Kidney (tissue), 14 donors: Measurements from ENCODE around the gene CDH13. TPM values are rescaled to one million over a fixed set of nuclear protein-coding genes. Genes with fewer than 3 reads are reported as not detected.

Experiments
- DNase-seq, 5 donors: peaks; one replicate each; pipeline ENCODE4 v3.0.0-alpha.2; 2013 to 2020
- FAIRE-seq: peaks from 2 replicates; lab custom pipeline; 2012; peaks lifted over from hg19 to GRCh38; lab: Jason Lieb, UNC
- H3K27ac ChIP-seq, 2 donors: one replicate each; pipeline ENCODE4 v1.7.0; 2013; ENCODE audit warnings: low read depth in 2 of 2, low read length in 2 of 2, inconsistent platforms in 1 of 2
- H3K27me3 ChIP-seq: one replicate; pipeline ENCODE4 v1.7.1; 2013; ENCODE audit warnings: low read length, inconsistent platforms; ENCODE audit not compliant: control insufficient read depth, insufficient read depth
- H3K36me3 ChIP-seq, 3 donors: one replicate each; pipeline versions ENCODE4 v1.7.0 to v1.7.1; 2013; ENCODE audit warnings: low read length in 3 of 3, control low read depth in 1 of 3, inconsistent platforms in 1 of 3; ENCODE audit not compliant: insufficient read depth in 3 of 3, control insufficient read depth in 2 of 3
- H3K4me1 ChIP-seq, 3 donors: one replicate each; pipeline versions ENCODE4 v1.7.0 to v1.7.1; 2013; ENCODE audit warnings: low read length in 3 of 3, inconsistent platforms in 1 of 3, low read depth in 1 of 3; ENCODE audit not compliant: control insufficient read depth in 2 of 3, insufficient read depth in 2 of 3
- H3K4me3 ChIP-seq, 3 donors: one replicate each; pipeline versions ENCODE4 v1.7.0 to v1.8.1; 2013; ENCODE audit warnings: low read length in 3 of 3, control low read depth in 1 of 3, inconsistent platforms in 1 of 3
- H3K9ac ChIP-seq, 3 donors: one replicate each; pipeline versions ENCODE4 v1.7.0 to v1.7.1; 2013; ENCODE audit warnings: low read length in 3 of 3, control low read depth in 1 of 3, inconsistent platforms in 1 of 3
- H3K9me3 ChIP-seq, 3 donors: one replicate each; pipeline versions ENCODE4 v1.7.0 to v1.7.1; 2013; ENCODE audit warnings: low read length in 3 of 3, control low read depth in 1 of 3, inconsistent platforms in 1 of 3; ENCODE audit not compliant: control insufficient read depth in 2 of 3, insufficient read depth in 1 of 3
- intact Hi-C: fragments of 100-400 bp; cut with DNase I; formaldehyde crosslinking; loops from one replicate; pipeline ENCODE4 v1.11.1; 2022
- polyA plus RNA-seq: library from polyadenylated mRNA; stranded (reverse); fragments of 350-450 nt; fragmentation: Illumina TruSeq; extraction: RNeasy Lipid Tissue Mini Kit (QIAGEN cat#74804); gene quantifications from one replicate; pipeline ENCODE4 v1.2.3, GENCODE V29; 2014; ENCODE audit warnings: low read depth, low replicate concordance; ENCODE audit not compliant: insufficient read depth
- total RNA-seq: library from RNA; stranded (reverse); fragmentation: NEBNext Ultra II Directional; extraction: Animal tissue kit (Norgen Biotek cat#: 25700); gene quantifications from one replicate; pipeline ENCODE4 v1.2.1, GENCODE V29; 2021
- TF ChIP-seq, protein P1 (sequence below): IDR thresholded peaks from 3 replicates; pipeline ENCODE4 v1.5.1; 2012; ENCODE audit warnings: mild to moderate bottlenecking, moderate library complexity, borderline replicate concordance; ENCODE audit not compliant: insufficient read depth; ENCODE audit errors: extremely low read depth
- donor health status: control.
- donor health status: control.
- donor health status: control.
- donor health status: control.
- donor health status: control.
- donor health status: DM: yes; HTN: yes; CAD: no.
- donor health status: Normal renal cell carcinoma (clear cell type).

CDH13 gene
- total and polyA plus RNA-seq, 2 donors from 2014 or later, result 4.8 to 13.8 TPM

DNA sequence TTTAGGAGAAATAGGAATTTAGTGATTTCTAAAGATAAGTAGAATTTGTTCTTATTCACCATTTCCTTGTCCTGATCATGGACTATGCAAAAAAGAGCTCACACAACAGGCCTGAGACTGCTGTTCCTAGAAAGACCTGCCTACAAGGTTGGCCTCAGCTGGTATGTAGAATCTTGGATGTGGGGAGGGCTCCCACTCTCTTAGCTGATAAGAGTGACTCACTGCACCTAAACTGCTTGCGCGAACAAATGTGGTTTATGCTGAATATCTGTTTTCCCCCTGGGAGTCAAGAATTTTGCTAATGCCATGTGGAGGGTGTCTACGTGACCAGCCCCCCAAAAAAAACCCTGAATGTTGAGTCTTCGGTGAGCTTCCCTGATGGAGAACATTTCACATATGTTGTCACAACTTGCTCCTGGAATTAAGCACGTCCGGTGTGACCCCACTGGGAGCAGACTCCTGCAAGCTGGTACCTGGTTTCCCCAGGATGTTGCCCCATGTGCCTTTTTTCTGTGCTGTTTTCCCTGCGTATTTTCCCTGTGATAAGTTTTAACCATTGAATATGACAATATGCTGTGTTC lies 1112.2 kb downstream of the CDH13 start:
- H3K4me3 ChIP-seq, result no peak overlapping the region

DNA sequence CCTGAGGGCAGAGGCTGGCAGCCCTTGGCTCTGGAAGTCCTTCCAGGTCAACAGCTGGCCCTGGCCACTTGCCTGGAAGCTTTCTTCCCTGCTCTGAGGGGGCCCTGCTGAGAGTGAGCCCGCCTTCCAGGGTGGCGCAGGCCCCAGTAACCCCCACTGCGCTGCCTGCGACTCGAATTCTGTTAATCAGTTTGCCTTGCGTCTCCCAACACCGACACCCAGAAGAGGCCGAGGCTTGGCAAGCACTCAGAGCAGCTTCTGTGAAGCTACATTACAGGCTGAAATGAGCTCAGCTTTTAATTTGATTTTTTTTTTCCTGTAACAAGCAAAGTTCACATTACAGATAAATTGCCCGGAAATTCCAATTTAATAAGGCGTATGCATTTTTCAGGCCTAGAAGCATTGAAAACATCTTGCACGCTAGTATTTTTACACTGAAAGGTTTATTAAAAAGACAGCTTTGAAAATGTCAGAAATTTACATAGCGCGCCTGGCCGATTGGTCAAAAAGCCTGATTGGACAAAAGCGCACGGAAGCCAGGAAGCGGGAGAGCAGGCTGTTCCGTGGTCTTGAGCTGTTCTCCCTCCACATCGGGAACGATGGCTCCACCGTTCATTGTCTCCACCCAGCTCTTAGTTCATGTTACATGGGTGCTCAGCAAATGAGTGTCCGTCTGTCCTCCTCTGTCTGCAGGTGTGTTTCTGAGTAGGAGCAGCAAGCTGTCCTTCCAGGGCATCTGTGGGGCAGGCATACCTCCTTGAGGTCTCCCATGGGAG lies 1115.5 kb downstream of the CDH13 start:
- FAIRE-seq (no peak), DNase-seq (peak in 1 of 5 donors; percentile 40)
- no peak overlapping the region for H3K27ac ChIP-seq
- peaks cover 0 to 3% (median 0%) of the 10 kb centered on the region in 3 donors for H3K9me3 ChIP-seq
- TF ChIP-seq, protein P1, sequence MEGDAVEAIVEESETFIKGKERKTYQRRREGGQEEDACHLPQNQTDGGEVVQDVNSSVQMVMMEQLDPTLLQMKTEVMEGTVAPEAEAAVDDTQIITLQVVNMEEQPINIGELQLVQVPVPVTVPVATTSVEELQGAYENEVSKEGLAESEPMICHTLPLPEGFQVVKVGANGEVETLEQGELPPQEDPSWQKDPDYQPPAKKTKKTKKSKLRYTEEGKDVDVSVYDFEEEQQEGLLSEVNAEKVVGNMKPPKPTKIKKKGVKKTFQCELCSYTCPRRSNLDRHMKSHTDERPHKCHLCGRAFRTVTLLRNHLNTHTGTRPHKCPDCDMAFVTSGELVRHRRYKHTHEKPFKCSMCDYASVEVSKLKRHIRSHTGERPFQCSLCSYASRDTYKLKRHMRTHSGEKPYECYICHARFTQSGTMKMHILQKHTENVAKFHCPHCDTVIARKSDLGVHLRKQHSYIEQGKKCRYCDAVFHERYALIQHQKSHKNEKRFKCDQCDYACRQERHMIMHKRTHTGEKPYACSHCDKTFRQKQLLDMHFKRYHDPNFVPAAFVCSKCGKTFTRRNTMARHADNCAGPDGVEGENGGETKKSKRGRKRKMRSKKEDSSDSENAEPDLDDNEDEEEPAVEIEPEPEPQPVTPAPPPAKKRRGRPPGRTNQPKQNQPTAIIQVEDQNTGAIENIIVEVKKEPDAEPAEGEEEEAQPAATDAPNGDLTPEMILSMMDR, result no peak
- H3K9ac ChIP-seq, result no peak overlapping the region
- no peak overlapping the region for H3K4me3 ChIP-seq
- no peaks in the 10 kb centered on the region for H3K4me1 ChIP-seq
- no peaks in the 10 kb centered on the region for H3K27me3 ChIP-seq
- no peaks in the 10 kb centered on the region for H3K36me3 ChIP-seq
- intact Hi-C loops, result no loop called here

More for the DNA sequence above, 1112.2 kb downstream of the CDH13 start:
- FAIRE-seq, result no peak
- Histone ChIP-seq H3K36me3 (no peaks in the 10 kb centered on the region), H3K27ac (no peak overlapping the region), H3K9me3 (peaks cover 0 to 2% (median 0%) of the 10 kb centered on the region in 3 donors), H3K9ac (no peak overlapping the region), H3K4me1 (no peaks in the 10 kb centered on the region), H3K27me3 (no peaks in the 10 kb centered on the region)
- no peak for DNase-seq
- TF ChIP-seq, protein P1, result no peak
- intact Hi-C loops, result no loop called here

DNA sequence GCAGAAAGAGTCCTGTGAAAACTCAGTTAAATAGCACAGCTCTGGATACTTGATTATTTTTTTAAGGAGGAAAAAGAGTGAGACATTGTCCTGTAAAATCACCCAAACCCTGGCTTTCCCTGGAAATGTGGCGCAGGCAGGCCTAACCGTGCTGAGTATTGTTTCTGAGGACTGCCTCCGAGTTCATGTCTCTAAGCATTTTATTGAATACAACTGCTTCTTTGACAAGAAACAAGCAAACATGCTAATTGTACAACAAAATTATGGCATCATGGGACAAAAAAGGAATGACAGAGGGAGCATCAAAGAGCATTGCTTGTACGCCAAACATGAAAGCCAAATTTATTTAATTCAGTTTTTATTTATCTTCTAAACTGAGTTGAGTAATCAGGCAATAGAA lies 1116.5 kb downstream of the CDH13 start:
- intact Hi-C loops, result no loop called here
- peaks cover 0 to 3% (median 0%) of the 10 kb centered on the region in 3 donors for H3K9me3 ChIP-seq
- TF ChIP-seq, protein P1, result no peak
- no peak overlapping the region for H3K27ac ChIP-seq
- DNase-seq (no peak), FAIRE-seq (no peak)
- no peaks in the 10 kb centered on the region for H3K36me3 ChIP-seq
- H3K4me1 ChIP-seq, result no peaks in the 10 kb centered on the region
- no peaks in the 10 kb centered on the region for H3K27me3 ChIP-seq
- H3K4me3 ChIP-seq, result no peak overlapping the region
- no peak overlapping the region for H3K9ac ChIP-seq
